ENCODE measurements around the gene TXNDC2.
A peak's percentile ranks its signal among the peaks of the same experiment; 100 is the strongest.

The TXNDC2 gene

GRCh38 chr18:9914584-9915290 is 29.0 kb downstream of the TXNDC2 start:
- POLR2A ChIA-PET (ENCODE audit: low non-redundant PET): no interaction called here
- peak overlapping the region; percentile 97 for H3K27ac ChIP-seq
- peak; percentile 74 for DNase-seq (ENCODE audit: low spot score)
- TF ChIP-seq CTCF (conservative IDR thresholded peaks at IDR 0.05; ENCODE audit: low read depth): no peak
- CTCF ChIA-PET: interaction anchor here (0.6 to 1.5 kb wide), 3 partner anchors 107 to 339 kb away, joined by 5 to 6 read pairs (median 6); no protein-coding TSS in a partner anchor

- peak overlapping the region; percentile 97 for H3K27ac ChIP-seq
- ChIA-PET POLR2A (ENCODE audit: low non-redundant PET) (no interaction called here), CTCF (interaction anchor here (0.6 to 1.5 kb wide), 4 partner anchors 108 to 340 kb away, joined by 5 to 6 read pairs (median 6); no protein-coding TSS in a partner anchor)
- TF ChIP-seq CTCF (conservative IDR thresholded peaks at IDR 0.05; ENCODE audit: low read depth): no peak
- DNase-seq (ENCODE audit: low spot score): no peak
Observed at GRCh38 chr18:9915291-9916076, 29.7 kb downstream of the TXNDC2 start.

GRCh38 chr18:9916077-9916639 is 30.4 kb downstream of the TXNDC2 start:
- ChIA-PET POLR2A (ENCODE audit: low non-redundant PET) (no interaction called here), CTCF (no interaction called here)

GRCh38 chr18:9916808-9917207 is 31.0 kb downstream of the TXNDC2 start:
- H3K27ac ChIP-seq: no peak overlapping the region
- no peak for DNase-seq (ENCODE audit: low spot score)
- POLR2A ChIA-PET (ENCODE audit: low non-redundant PET): no interaction called here
- CTCF ChIA-PET: interaction anchor here (0.7 to 1.1 kb wide), 2 partner anchors 304 to 342 kb away, joined by 3 to 4 read pairs; no protein-coding TSS in a partner anchor
- TF ChIP-seq CTCF (conservative IDR thresholded peaks at IDR 0.05; ENCODE audit: low read depth): no peak

More at GRCh38 chr18:9916077-9916639, 30.4 kb downstream of the TXNDC2 start:
- no peak for TF ChIP-seq CTCF (conservative IDR thresholded peaks at IDR 0.05; ENCODE audit: low read depth)
- DNase-seq (ENCODE audit: low spot score): no peak
- H3K27ac ChIP-seq: no peak overlapping the region

- DNase-seq (ENCODE audit: low spot score): peak; percentile 57
- H3K27ac ChIP-seq: no peak overlapping the region
Observed at GRCh38 chr18:9918016-9918680, 32.4 kb downstream of the TXNDC2 start.

More at GRCh38 chr18:9918016-9918680, 32.4 kb downstream of the TXNDC2 start:
- no peak for TF ChIP-seq CTCF (conservative IDR thresholded peaks at IDR 0.05; ENCODE audit: low read depth)
- ChIA-PET POLR2A (ENCODE audit: low non-redundant PET) (no interaction called here), CTCF (interaction anchor here (1.1 kb wide), 1 partner anchor 306 kb away, joined by 4 read pairs; no protein-coding TSS in a partner anchor)
